Gastroesophageal sphincter (tissue), 4 donors: ENCODE data around the gene MEIS2. TPM values are rescaled to one million over a fixed set of nuclear protein-coding genes. Genes with fewer than 3 reads are reported as not detected.

Experiments used
- ATAC-seq: fragments of 150-250 bp; one replicate; pipeline ENCODE4 v1.9.1; 2016; ENCODE audit warnings: mild to moderate bottlenecking, moderate library complexity
- H3K27ac ChIP-seq, 4 donors: fragments of 200-600 bp; sonication (generic) in 3 of 4; 1 replicate in 3 of 4; 2 replicates in 1 of 4; pipeline ENCODE4 v1.5.1; 2016 to 2019
- H3K27me3 ChIP-seq: fragments of 200-600 bp; sonication (generic); one replicate; pipeline ENCODE4 v1.5.1; 2019
- H3K36me3 ChIP-seq, 2 donors: fragments of 200-600 bp; sonication (generic); one replicate each; pipeline ENCODE4 v1.5.1; 2019; ENCODE audit warnings: control low read depth in 1 of 2
- H3K4me1 ChIP-seq, 3 donors: fragments of 200-600 bp; sonication (generic); 1 replicate in 2 of 3; 2 replicates in 1 of 3; pipeline ENCODE4 v1.5.1; 2016 to 2019; ENCODE audit warnings: control low read depth in 2 of 3
- H3K4me3 ChIP-seq, 2 donors: fragments of 200-600 bp; sonication (generic); one replicate each; pipeline ENCODE4 v1.5.1; 2019; ENCODE audit warnings: mild to moderate bottlenecking in 1 of 2, moderate library complexity in 1 of 2
- H3K9me3 ChIP-seq, 3 donors: fragments of 200-600 bp; sonication (generic); one replicate each; pipeline ENCODE4 v1.5.1; 2017 to 2019; ENCODE audit warnings: control low read depth in 2 of 3
- CTCF ChIP-seq, 4 experiments: fragments of 200-600 bp in 2 of 4; fragments of 450-650 bp in 2 of 4; sonication (generic) in 1 of 4; IDR thresholded peaks; one replicate each; pipeline ENCODE4 v1.5.1; 2017 to 2019; ENCODE audit warnings: antibody characterized with exemption in 4 of 4, mild to moderate bottlenecking in 2 of 4, moderate library complexity in 2 of 4
- EP300 ChIP-seq: sonication (generic); formaldehyde crosslinking; IDR thresholded peaks from one replicate; pipeline ENCODE4 v1.6.1; 2017; ENCODE audit warnings: antibody characterized with exemption, mild to moderate bottlenecking
- POLR2A ChIP-seq, 2 donors: fragments of 450-650 bp; IDR thresholded peaks; one replicate each; pipeline ENCODE4 v1.6.1; 2017; ENCODE audit warnings: antibody characterized with exemption in 2 of 2, mild to moderate bottlenecking in 2 of 2, moderate library complexity in 1 of 2
- POLR2AphosphoS5 ChIP-seq: sonication (generic); formaldehyde crosslinking; IDR thresholded peaks from one replicate; pipeline ENCODE4 v1.6.1; 2017; ENCODE audit warnings: antibody characterized with exemption
- whole genome bisulfite sequencing, 2 donors: methylation state at CpG; one replicate each; pipeline ENCODE4 v1.1.5; 2018; ENCODE audit warnings: low coverage in 1 of 2; 5-methylcytosine and 5-hydroxymethylcytosine counted together
- total RNA-seq, 4 donors: library from RNA; depleted of rRNA; stranded (reverse); fragments of >200 nt; gene quantifications; one replicate each; pipeline ENCODE4 v1.1.0, GENCODE V29; 2016

The MEIS2 gene
- total RNA-seq, 4 donors from 2014 or later: 43.1 to 108 (median 85.7) TPM

GRCh38 chr15:37103475-37104423 is 3.4 kb upstream of the MEIS2 start:
- Histone ChIP-seq H3K4me1 (peaks cover 0 to 19% (median 0%) of the 10 kb centered on the region in 3 donors), H3K27me3 (no peaks in the 10 kb centered on the region), H3K9me3 (no peaks in the 10 kb centered on the region), H3K4me3 (peak overlapping the region; percentile 2 to 85), H3K36me3 (no peaks in the 10 kb centered on the region), H3K27ac (peak overlapping the region; percentile 26 to 98 (median 94))
- WGBS, 2 donors: 10 to 50% methylated on average over 16 to 24 of the region's 27 CpGs
- no peak for ATAC-seq
- TF ChIP-seq EP300 (no peak), CTCF (IDR thresholded peaks at IDR 0.05) (no peak), POLR2A (IDR thresholded peaks at IDR 0.05) (no peak), POLR2AphosphoS5 (no peak)

- no peaks in the 10 kb centered on the region for H3K9me3 ChIP-seq
- no peak for TF ChIP-seq EP300
- peaks cover 0 to 19% (median 0%) of the 10 kb centered on the region in 3 donors for H3K4me1 ChIP-seq
- H3K36me3 ChIP-seq: no peaks in the 10 kb centered on the region
- peak overlapping the region; percentile 65 to 85 for H3K4me3 ChIP-seq
- no peaks in the 10 kb centered on the region for H3K27me3 ChIP-seq
- 0 to 28% methylated on average over 2 of the region's 2 CpGs for WGBS, 2 donors
- peak overlapping the region; percentile 26 to 98 (median 94) for H3K27ac ChIP-seq
- ATAC-seq: no peak
Observed at GRCh38 chr15:37103163-37103435, 2.8 kb upstream of the MEIS2 start.

GRCh38 chr15:37102305-37103162 is 2.2 kb upstream of the MEIS2 start:
- H3K4me3 ChIP-seq: peak overlapping the region; percentile 65 to 85
- no peaks in the 10 kb centered on the region for H3K27me3 ChIP-seq
- ATAC-seq: no peak
- H3K36me3 ChIP-seq: no peaks in the 10 kb centered on the region
- H3K4me1 ChIP-seq: peaks cover 0 to 19% (median 0%) of the 10 kb centered on the region in 3 donors
- H3K27ac ChIP-seq: peak overlapping the region; percentile 18 to 98 (median 94)
- WGBS, 2 donors: 3% methylated on average over 27 to 38 of the region's 38 CpGs
- TF ChIP-seq CTCF (IDR thresholded peaks at IDR 0.05) (no peak), POLR2A (IDR thresholded peaks at IDR 0.05) (no peak)
- H3K9me3 ChIP-seq: no peaks in the 10 kb centered on the region

GRCh38 chr15:37101980-37102304 is 1.6 kb upstream of the MEIS2 start:
- Histone ChIP-seq H3K36me3 (no peaks in the 10 kb centered on the region), H3K4me3 (peak overlapping the region; percentile 65 to 85), H3K27ac (peak overlapping the region; percentile 93 to 98 (median 96)), H3K9me3 (no peaks in the 10 kb centered on the region), H3K27me3 (no peaks in the 10 kb centered on the region), H3K4me1 (peaks cover 0 to 16% (median 0%) of the 10 kb centered on the region in 3 donors)
- ATAC-seq: peak; percentile 17
- TF ChIP-seq CTCF (IDR thresholded peaks at IDR 0.05) (peak in 1 of 4 experiments; percentile 36), POLR2A (IDR thresholded peaks at IDR 0.05) (no peak), POLR2AphosphoS5 (peak; percentile 60)
- WGBS, 2 donors: 0 to 3% methylated on average over 2 to 7 of the region's 15 CpGs

- Histone ChIP-seq H3K4me3 (peak overlapping the region; percentile 65 to 85), H3K36me3 (no peaks in the 10 kb centered on the region), H3K27ac (peak overlapping the region; percentile 93 to 98 (median 96)), H3K27me3 (no peaks in the 10 kb centered on the region), H3K9me3 (no peaks in the 10 kb centered on the region), H3K4me1 (peaks cover 0 to 14% (median 0%) of the 10 kb centered on the region in 3 donors)
- ATAC-seq: peak; percentile 2
- WGBS, 2 donors: 0 to 2% methylated on average over 7 to 9 of the region's 11 CpGs
- no peak for TF ChIP-seq POLR2A (IDR thresholded peaks at IDR 0.05)
- TF ChIP-seq POLR2AphosphoS5: no peak
- TF ChIP-seq EP300: no peak
- TF ChIP-seq CTCF (IDR thresholded peaks at IDR 0.05): no peak
Observed at GRCh38 chr15:37100966-37101215, 542 bp upstream of the MEIS2 start.
